ENCODE measurements around the gene NKX2-1. TPM values are rescaled to one million over a fixed set of nuclear protein-coding genes. Genes with fewer than 3 reads are reported as not detected.
"Not testable (repeated sequence)": the region's sequence is repeated elsewhere in the genome, so short reads cannot be mapped to it uniquely, and the experiment has no call there.

The NKX2-1 gene
- not detected in 2 replicates for total RNA-seq

DNA sequence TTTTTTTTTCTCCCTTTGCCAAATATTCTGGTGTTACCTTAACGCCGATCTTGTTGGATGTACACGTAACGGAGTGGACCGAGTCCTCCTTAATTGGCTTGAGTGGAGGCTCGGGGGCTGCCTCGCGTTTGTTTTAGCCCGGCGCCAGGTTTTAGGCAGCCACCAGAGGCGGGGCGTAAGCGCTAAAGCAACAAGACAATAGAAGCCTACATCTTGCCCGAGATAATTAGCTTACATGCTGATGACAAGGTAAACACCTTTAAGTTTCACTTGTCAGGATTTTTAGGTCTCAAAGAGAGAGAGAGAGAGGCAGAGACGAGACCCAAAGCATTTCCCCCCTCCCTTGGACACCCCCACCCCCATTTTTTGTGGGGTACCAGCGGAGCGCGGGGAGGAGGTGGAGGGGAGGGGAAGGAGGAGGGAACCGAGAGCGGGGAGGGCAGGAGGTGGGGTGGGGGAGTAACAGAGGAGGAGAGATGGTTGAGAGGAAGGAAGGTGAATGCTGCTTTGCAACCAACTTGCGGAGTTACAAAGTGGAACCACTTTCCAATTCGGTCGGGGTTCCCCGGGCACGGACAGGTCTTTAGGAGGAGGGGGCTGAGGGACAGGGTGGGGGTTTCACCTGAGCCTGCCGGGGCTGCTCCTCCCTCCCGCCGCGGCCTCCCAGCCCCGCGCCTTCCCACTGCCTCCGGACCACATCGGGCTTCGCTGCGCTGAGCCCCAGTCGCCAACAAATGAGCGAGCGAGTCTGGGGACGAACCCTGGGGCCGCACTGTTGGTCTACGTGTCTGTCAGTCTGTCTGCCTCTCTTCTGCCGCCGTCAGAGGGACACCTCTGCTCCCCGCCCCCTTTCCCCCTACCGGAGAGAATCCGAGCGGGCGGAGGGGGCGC is at the start of gene NKX2-1:
Gene NKX2-1 (minus strand): TSS at position 802 of the 891 bp plus-strand sequence. CDS start 103 bp downstream, at position 699.
- DNase-seq (ENCODE audit: extremely low read depth, low read depth, low spot score) = no peak

DNA sequence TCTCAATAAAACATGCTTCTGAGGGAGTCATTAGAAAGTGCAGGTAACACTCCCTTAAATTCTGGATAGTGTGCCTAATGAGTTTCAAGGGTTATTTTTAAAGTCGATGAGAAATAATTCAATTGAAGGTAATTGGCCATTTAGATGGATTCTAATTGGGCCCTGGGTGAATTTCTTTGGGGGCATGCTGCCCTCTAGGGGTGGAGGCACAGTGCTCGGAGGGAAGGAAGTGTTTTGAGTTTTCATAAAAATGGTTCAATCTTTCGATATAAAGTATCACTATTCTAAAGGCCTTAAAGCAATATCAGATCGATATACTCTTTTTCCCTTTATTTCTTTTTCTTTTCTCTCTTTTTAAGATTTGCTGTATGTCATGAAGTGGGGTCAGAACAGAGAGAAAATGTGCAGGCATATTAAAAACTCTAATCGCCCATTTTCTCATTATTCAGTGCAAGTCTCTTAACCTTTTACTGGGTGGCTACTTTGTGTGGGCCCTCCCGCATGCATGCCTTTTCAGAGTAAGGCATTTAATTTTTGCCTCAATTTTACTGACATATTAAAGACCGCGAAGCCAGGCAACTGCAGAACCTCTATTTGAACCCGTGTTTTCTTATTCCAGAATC is 36.9 kb upstream of the NKX2-1 start:
- DNase-seq (ENCODE audit: extremely low read depth, low read depth, low spot score) = no peak

DNA sequence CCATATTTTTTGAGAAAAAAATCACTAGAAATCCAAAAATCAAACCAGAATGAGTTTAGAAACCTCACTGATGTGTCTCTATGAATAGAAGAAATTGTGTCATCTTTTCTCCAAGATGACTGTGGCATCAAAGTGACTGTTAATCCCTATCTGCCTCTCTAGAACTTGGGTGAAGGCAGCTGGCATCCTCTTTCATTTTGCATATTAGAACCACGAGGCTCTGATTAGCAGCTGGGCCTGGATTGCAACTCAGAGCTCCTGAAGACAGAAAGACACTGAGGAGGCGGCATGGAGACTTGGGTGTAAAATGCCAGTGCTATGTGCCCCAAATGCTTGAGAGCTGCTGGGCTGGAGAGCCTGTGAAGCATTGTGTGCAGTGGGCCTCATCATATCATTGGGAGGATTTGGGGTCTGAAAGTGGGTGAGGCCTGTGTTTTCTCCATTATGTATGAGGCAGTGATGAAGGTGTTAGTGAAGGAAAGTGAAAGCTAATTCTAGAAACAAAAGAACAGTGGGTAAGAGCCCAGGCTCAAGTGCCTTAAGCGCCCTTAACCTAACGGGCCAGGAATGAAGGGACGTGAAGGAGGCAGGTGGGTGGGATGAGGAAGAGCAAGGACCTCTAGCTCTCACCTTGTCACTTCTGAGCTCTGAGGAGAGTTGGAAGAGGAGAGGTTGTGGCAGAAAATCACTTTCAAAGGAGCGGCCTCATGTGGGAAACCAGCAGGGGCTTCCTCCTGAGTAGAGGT is 36.1 kb upstream of the NKX2-1 start:
- DNase-seq (ENCODE audit: extremely low read depth, low read depth, low spot score) = no peak

GRCh38 chr14:36553656-36554260 is 33.7 kb upstream of the NKX2-1 start:
- peak; percentile 10 for DNase-seq (ENCODE audit: extremely low read depth, low read depth, low spot score)

DNA sequence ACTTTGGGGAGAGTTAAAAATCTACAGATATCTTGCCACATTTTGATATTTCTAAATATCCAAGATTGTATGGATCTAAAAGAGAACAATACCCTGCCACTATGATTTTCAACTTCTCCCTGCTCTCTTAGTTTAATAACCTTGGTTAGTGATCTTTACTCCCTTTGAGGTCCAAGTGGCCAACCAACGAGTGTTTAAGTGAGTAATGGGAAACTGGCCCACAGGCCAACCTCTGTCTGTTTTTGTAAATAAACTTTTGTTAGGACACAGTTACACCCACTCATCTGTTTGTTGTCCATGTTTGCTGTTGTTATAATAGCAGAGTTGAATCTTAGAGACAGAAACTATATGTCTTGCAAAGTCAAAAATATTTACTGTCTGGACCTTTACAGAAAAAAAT is 30.9 kb upstream of the NKX2-1 start:
- DNase-seq (ENCODE audit: extremely low read depth, low read depth, low spot score) = no peak

DNA sequence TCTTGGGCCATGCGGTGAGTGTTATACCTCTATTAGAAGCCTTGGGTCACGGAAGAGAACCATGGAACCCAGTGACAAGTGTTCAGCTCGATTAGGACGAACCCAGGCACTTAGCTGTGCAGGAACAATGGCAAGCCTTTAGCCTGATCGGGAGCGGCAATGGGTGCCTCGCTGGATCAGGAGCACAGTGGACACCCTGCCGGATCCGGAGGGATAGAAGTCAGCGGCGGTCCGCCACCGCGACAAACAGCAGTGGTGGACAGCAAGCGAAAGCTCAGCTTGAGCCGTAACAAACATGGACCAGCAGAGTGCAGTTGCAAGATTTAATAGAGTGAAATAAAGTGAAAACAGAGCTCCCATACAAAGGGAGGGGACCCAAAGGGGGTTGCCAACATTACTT is 24.2 kb upstream of the NKX2-1 start:
- DNase-seq (ENCODE audit: extremely low read depth, low read depth, low spot score) = not testable (repeated sequence)

DNA sequence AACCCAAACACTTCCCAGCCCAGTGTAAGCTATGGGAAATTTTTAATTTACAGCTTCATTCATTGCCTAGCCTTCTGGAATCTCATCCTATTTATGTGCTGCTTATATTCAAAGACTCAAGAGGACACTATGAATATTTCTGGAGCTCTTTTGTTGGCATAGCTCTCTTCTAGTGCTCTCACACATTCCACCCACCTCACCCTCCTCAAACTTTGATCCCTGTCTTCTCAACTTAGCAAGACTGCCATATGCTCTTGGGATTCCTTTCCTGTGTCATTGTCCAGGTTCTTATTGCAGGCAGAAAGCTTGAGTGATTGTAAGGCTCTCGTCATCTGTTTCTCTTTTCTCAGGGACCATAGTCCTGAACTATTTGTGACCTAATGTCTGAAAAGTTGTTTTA is 18.0 kb upstream of the NKX2-1 start:
- no peak for DNase-seq (ENCODE audit: extremely low read depth, low read depth, low spot score)

DNA sequence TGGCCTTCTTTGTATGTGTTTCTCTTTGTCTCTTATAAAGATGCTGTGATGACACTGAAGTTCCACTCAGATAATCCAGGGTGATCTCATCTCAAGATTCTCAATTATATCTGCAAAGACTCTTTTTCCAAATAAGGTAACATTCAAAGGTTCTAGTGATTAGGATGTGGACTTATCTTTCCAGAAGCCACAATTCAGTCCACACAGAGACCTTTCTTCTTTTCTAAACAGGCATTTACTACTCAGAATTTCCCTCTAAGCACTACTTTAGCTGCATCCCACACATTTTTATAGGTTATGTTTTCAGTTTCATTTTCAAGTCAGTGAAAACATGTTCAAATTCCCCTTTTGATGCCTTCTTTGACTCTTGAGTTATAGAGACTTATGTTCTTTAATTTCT is 9.0 kb upstream of the NKX2-1 start:
- no peak for DNase-seq (ENCODE audit: extremely low read depth, low read depth, low spot score)

DNA sequence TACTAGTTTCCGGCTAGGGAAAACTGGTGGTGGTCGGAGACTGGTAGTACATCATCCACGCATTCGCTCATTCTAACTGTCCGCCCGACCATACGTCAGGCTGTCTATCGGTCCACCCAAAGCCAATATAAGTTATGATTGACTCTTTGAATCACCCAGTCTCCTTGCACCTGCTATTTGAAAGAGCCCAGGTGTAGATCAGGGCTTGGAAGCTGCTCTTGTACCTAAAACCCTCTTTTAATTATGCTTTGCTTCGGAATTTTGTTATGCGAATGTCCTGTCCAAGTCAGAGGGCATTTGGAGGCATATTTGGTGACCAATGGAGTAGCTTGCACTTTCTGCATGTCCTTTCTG is 5.7 kb upstream of the NKX2-1 start:
- DNase-seq (ENCODE audit: extremely low read depth, low read depth, low spot score) = no peak

- DNase-seq (ENCODE audit: extremely low read depth, low read depth, low spot score) = no peak
Measured at GRCh38 chr14:36524874-36525745, 5.1 kb upstream of the NKX2-1 start.

DNA sequence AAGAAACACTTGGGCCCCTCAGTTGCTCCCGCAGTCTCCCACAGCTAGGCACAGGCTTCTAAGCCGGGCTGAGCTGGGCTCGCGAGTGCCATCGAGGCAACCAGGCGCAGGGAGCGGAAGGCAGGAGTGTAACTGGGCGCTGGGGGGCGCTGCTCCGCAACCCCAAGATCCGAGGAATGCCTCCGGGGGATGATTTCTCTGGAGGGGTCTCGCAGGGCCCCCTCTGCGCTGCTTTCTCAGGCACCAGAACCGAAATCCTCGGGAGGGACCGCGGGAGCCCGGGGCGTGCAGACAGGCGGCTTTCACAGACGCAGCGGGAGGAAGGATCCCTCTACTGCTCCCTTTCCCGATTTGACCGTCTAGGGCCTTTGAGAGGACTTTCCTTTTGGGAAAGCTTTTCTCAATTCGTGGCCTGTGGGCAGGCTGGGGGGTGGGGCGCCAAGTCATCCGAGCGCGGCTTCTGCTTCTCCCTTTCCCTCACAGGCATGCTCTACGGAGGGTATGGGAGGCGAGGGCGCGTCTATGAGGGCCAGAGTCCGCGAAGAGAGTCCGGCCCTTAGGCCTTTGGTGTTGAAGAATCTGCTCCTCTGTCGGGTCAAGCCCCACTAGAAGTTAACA is 4.3 kb upstream of the NKX2-1 start:
- DNase-seq (ENCODE audit: extremely low read depth, low read depth, low spot score) = no peak

GRCh38 chr14:36522972-36523715 is 3.1 kb upstream of the NKX2-1 start:
- no peak for DNase-seq (ENCODE audit: extremely low read depth, low read depth, low spot score)

GRCh38 chr14:36522347-36522971 is 2.4 kb upstream of the NKX2-1 start:
- no peak for DNase-seq (ENCODE audit: extremely low read depth, low read depth, low spot score)

- no peak for DNase-seq (ENCODE audit: extremely low read depth, low read depth, low spot score)
Measured at GRCh38 chr14:36521598-36522345, 1.7 kb upstream of the NKX2-1 start.

GRCh38 chr14:36520601-36521525 is 831 bp upstream of the NKX2-1 start:
- no peak for DNase-seq (ENCODE audit: extremely low read depth, low read depth, low spot score)

DNA sequence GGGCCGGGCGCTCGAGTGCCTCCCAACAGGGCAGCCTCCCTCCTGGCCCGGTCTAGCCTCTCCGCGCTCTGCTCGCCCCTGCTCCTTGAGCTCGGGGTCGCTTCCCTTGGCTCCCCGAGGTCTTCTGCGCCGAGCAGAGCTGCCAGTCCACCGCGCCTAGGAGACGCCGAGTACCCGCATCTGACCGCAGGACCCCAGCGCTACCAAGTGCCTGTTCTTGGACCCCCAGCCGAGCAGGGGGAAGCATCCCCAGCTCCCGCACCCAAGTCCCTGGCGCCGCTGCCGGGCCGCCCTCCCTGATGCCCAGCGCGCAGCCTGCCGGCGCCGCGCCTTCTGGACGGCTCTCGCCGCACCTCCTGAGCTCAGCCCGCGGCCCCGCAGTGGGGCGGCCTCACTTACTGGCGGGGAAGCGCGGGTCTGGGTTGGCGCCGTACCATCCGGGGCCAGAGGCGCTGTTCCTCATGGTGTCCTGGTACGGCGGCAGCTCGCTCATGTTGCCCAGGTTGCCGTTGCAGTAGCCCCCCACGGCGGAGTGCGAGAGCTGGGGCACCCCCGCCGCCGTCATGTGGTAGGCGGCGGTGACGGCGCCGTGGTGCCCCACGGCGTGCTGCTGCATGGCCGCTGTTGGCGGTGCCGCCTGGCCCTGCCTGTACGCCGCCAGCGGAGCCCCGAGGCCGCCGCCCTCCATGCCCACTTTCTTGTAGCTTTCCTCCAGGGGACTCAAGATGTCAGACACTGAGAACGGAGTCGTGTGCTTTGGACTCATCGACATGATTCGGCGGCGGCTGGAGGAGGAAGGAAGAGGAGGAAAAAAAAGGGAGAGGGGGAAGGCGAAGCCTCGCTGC is 1.2 kb downstream of the NKX2-1 start:
- no peak for DNase-seq (ENCODE audit: extremely low read depth, low read depth, low spot score)

Data from glomerular endothelial cell (primary cell).